Measurements from ENCODE around the gene ECHDC3.

GRCh38 chr10:11763501-11763861, 21.3 kb downstream of the ECHDC3 start:
- TF ChIP-seq POLR2A (IDR thresholded peaks at IDR 0.05) (no peak), POLR2AphosphoS5 (IDR thresholded peaks at IDR 0.05) (no peak)

Data from prostate gland (tissue), 1 donor.